ENCODE data around the gene IL2RA. TPM values are rescaled to one million over a fixed set of nuclear protein-coding genes. Genes with fewer than 3 reads are reported as not detected.

IL2RA gene
- polyA plus RNA-seq, 1 experiment: not detected

DNA sequence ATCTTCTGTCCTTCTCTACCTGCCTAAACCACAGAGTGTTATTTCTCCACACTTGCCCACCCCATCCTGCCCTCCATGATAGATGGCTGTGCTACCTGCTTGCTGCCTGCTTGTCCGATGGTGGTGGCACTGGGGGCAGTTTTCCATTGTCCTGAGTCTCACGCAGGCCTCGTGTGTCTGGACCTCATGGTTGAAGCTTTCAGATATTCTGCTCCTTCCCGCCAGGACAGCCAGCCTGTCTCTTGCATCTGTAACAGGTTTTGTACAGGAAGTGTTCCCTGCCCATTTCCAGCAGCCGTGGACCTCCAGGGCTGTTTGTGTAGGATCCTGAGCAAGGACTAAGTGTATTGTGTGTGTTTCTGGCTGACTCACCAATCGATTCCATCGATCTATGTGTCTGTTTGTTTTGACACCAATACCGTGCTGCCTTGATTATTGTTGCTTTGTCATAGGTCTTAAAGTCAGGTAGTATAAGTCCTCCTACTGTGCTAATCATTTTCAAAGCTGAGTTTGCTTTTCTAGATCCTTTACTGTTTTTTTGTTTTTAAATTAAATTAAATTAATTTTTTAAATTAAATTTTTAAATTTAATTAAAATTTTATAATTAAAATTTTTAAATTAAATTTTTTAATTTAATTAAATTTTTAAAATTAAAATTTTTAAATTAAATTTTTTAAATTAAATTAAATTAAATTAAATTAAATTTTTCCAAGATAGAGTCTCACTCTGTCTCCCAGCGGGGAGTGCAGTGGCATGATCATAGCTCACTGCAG lies 93.3 kb downstream of the IL2RA start:
- H3K27me3 ChIP-seq (ENCODE audit: control insufficient read depth, insufficient read depth, low read length): no peaks in the 10 kb centered on the region
- no peaks in the 10 kb centered on the region for H3K9me3 ChIP-seq (ENCODE audit: control insufficient read depth, insufficient read depth, low read length)
- no peak overlapping the region for H3K27ac ChIP-seq (ENCODE audit: low read depth, low read length)
- TF ChIP-seq, protein P1, sequence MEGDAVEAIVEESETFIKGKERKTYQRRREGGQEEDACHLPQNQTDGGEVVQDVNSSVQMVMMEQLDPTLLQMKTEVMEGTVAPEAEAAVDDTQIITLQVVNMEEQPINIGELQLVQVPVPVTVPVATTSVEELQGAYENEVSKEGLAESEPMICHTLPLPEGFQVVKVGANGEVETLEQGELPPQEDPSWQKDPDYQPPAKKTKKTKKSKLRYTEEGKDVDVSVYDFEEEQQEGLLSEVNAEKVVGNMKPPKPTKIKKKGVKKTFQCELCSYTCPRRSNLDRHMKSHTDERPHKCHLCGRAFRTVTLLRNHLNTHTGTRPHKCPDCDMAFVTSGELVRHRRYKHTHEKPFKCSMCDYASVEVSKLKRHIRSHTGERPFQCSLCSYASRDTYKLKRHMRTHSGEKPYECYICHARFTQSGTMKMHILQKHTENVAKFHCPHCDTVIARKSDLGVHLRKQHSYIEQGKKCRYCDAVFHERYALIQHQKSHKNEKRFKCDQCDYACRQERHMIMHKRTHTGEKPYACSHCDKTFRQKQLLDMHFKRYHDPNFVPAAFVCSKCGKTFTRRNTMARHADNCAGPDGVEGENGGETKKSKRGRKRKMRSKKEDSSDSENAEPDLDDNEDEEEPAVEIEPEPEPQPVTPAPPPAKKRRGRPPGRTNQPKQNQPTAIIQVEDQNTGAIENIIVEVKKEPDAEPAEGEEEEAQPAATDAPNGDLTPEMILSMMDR (IDR thresholded peaks at IDR 0.05; ENCODE audit: low read depth, low read length): no peak
- no peak for DNase-seq (ENCODE audit: low read depth, low spot score)
- H3K4me3 ChIP-seq (ENCODE audit: low read depth, low read length): no peak overlapping the region
- CTCF ChIA-PET: no interaction called here
- POLR2A ChIA-PET: no interaction called here

GRCh38 chr10:5968037-5968680 lies 94.0 kb downstream of the IL2RA start:
- no peaks in the 10 kb centered on the region for H3K9me3 ChIP-seq (ENCODE audit: control insufficient read depth, insufficient read depth, low read length)
- DNase-seq (ENCODE audit: low read depth, low spot score): no peak
- no peak overlapping the region for H3K27ac ChIP-seq (ENCODE audit: low read depth, low read length)
- POLR2A ChIA-PET: no interaction called here
- CTCF ChIA-PET: no interaction called here
- H3K4me3 ChIP-seq (ENCODE audit: low read depth, low read length): no peak overlapping the region
- TF ChIP-seq, protein P1 (IDR thresholded peaks at IDR 0.05; ENCODE audit: low read depth, low read length): no peak
- no peaks in the 10 kb centered on the region for H3K27me3 ChIP-seq (ENCODE audit: control insufficient read depth, insufficient read depth, low read length)

DNA sequence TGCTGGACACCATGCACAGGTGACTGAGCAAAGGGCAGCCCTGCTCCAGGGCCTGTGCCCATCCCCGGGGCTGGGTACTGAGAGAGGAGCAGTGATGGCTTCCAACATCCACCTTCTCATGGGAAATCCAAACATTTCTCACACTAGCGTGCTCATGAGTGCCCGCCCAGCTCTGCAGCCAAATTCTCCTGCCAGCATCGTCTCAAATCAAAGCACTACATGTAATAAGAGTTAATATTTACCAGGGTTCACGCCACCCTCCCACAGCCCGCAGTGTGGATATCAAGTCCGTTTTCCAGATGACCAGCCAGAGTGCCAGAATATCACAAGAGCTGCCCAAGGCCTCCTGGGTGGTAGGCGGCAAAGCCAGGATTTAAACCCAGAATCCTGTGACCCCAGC lies 96.9 kb downstream of the IL2RA start:
- Histone ChIP-seq H3K4me3 (ENCODE audit: low read depth, low read length) (no peak overlapping the region), H3K27ac (ENCODE audit: low read depth, low read length) (no peak overlapping the region), H3K9me3 (ENCODE audit: control insufficient read depth, insufficient read depth, low read length) (no peaks in the 10 kb centered on the region; the same call in 1 of the 2 replicates), H3K27me3 (ENCODE audit: control insufficient read depth, insufficient read depth, low read length) (no peaks in the 10 kb centered on the region)
- DNase-seq (ENCODE audit: low read depth, low spot score): no peak
- CTCF ChIA-PET: no interaction called here
- POLR2A ChIA-PET: no interaction called here
- TF ChIP-seq, protein P1 (IDR thresholded peaks at IDR 0.05; ENCODE audit: low read depth, low read length): no peak

- ChIA-PET CTCF (no interaction called here), POLR2A (no interaction called here)
- no peaks in the 10 kb centered on the region; the same call in 1 of the 2 replicates for H3K9me3 ChIP-seq (ENCODE audit: control insufficient read depth, insufficient read depth, low read length)
- TF ChIP-seq, protein P1 (IDR thresholded peaks at IDR 0.05; ENCODE audit: low read depth, low read length): no peak
- DNase-seq (ENCODE audit: low read depth, low spot score): no peak
- H3K4me3 ChIP-seq (ENCODE audit: low read depth, low read length): no peak overlapping the region
- H3K27me3 ChIP-seq (ENCODE audit: control insufficient read depth, insufficient read depth, low read length): no peaks in the 10 kb centered on the region
- no peak overlapping the region for H3K27ac ChIP-seq (ENCODE audit: low read depth, low read length)
Observed at GRCh38 chr10:5964736-5965135, 97.4 kb downstream of the IL2RA start.

DNA sequence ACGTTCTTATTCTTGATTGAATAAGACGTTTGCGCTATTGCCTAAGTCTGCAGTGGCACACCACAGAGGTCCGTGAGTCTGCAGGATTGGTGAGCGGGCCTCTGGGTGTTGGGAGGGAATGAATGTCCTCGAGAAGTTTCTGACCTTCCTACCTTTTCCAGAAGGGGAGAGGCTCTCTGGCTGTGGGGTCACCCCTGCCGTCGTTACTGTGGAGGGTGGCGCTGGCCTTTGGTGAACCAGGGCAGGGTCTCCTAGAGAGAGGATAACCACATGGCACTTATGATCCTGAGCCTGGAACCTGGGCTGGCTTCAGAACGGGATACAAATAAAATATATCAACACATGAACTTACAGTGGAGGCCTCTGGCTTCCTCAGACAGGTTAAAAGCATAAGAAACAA lies 98.6 kb downstream of the IL2RA start:
- CTCF ChIA-PET: no interaction called here
- H3K27ac ChIP-seq (ENCODE audit: low read depth, low read length): no peak overlapping the region
- DNase-seq (ENCODE audit: low read depth, low spot score): no peak

More for the DNA sequence above, 98.6 kb downstream of the IL2RA start:
- no peaks in the 10 kb centered on the region; the same call in 1 of the 2 replicates for H3K9me3 ChIP-seq (ENCODE audit: control insufficient read depth, insufficient read depth, low read length)
- POLR2A ChIA-PET: no interaction called here
- TF ChIP-seq, protein P1 (IDR thresholded peaks at IDR 0.05; ENCODE audit: low read depth, low read length): no peak
- H3K27me3 ChIP-seq (ENCODE audit: control insufficient read depth, insufficient read depth, low read length): no peaks in the 10 kb centered on the region
- H3K4me3 ChIP-seq (ENCODE audit: low read depth, low read length): no peak overlapping the region

All from AG04450 (cell line).